Measurements from ENCODE around the gene HOXC5. TPM values are rescaled to one million over a fixed set of nuclear protein-coding genes. Genes with fewer than 3 reads are reported as not detected.

Gene HOXC5
- polyA plus RNA-seq, 4 donors = 0.97 to 5.7 (median 2.7) TPM

GRCh38 chr12:54044425-54045103, 11.7 kb downstream of the HOXC5 start:
- peak in 1 of 4 donors; percentile 4 for DNase-seq (ENCODE audit: low read depth in 4 of 4, low spot score in 2 of 4)

- DNase-seq (ENCODE audit: low read depth in 4 of 4, low spot score in 2 of 4) = no peak
Measured at GRCh38 chr12:54045401-54045800, 12.6 kb downstream of the HOXC5 start.

- peak in 2 of 4 donors; percentile 8 to 39 for DNase-seq (ENCODE audit: low read depth in 4 of 4, low spot score in 2 of 4)
Measured at GRCh38 chr12:54045868-54046521, 13.1 kb downstream of the HOXC5 start.

GRCh38 chr12:54046809-54047159, 13.9 kb downstream of the HOXC5 start:
- DNase-seq (ENCODE audit: low read depth in 4 of 4, low spot score in 2 of 4) = peak in 3 of 4 donors; percentile 18 to 36 (median 24)

- DNase-seq (ENCODE audit: low read depth in 4 of 4, low spot score in 2 of 4) = peak in 3 of 4 donors; percentile 24 to 52 (median 45)
Measured at GRCh38 chr12:54047160-54047963, 14.5 kb downstream of the HOXC5 start.

- no peak for DNase-seq (ENCODE audit: low read depth in 4 of 4, low spot score in 2 of 4)
Measured at GRCh38 chr12:54047964-54048303, 15.1 kb downstream of the HOXC5 start.

GRCh38 chr12:54048406-54049093, 15.7 kb downstream of the HOXC5 start:
- no peak for DNase-seq (ENCODE audit: low read depth in 4 of 4, low spot score in 2 of 4)

- DNase-seq (ENCODE audit: low read depth in 4 of 4, low spot score in 2 of 4) = no peak
Measured at GRCh38 chr12:54049108-54049507, 16.3 kb downstream of the HOXC5 start.

- DNase-seq (ENCODE audit: low read depth in 4 of 4, low spot score in 2 of 4) = no peak
Measured at GRCh38 chr12:54050482-54050810, 17.6 kb downstream of the HOXC5 start.

- no peak for DNase-seq (ENCODE audit: low read depth in 4 of 4, low spot score in 2 of 4)
Measured at GRCh38 chr12:54051026-54051842, 18.4 kb downstream of the HOXC5 start.

GRCh38 chr12:54051874-54052437, 19.1 kb downstream of the HOXC5 start:
- peak in 2 of 4 donors; percentile 69 to 83 for DNase-seq (ENCODE audit: low read depth in 4 of 4, low spot score in 2 of 4)

GRCh38 chr12:54052438-54053002, 19.7 kb downstream of the HOXC5 start:
- DNase-seq (ENCODE audit: low read depth in 4 of 4, low spot score in 2 of 4) = no peak

GRCh38 chr12:54053003-54053750, 20.3 kb downstream of the HOXC5 start:
- no peak for DNase-seq (ENCODE audit: low read depth in 4 of 4, low spot score in 2 of 4)

GRCh38 chr12:54053751-54054741, 21.2 kb downstream of the HOXC5 start, which contains the start of gene HOXC4:
Gene HOXC4 (plus strand): TSS chr12:54053835. CDS start chr12:54053923, 88 bp downstream.
- peak in 2 of 4 donors; percentile 90 to 92 for DNase-seq (ENCODE audit: low read depth in 4 of 4, low spot score in 2 of 4)

GRCh38 chr12:54054742-54055194, 21.9 kb downstream of the HOXC5 start:
- no peak for DNase-seq (ENCODE audit: low read depth in 4 of 4, low spot score in 2 of 4)

GRCh38 chr12:54055552-54055951, 22.7 kb downstream of the HOXC5 start:
- no peak for DNase-seq (ENCODE audit: low read depth in 4 of 4, low spot score in 2 of 4)

- DNase-seq (ENCODE audit: low read depth in 4 of 4, low spot score in 2 of 4) = no peak
Measured at GRCh38 chr12:54056110-54056509, 23.3 kb downstream of the HOXC5 start.

All from left renal cortex interstitium (tissue), 4 donors.